HG03060 (cell line): ENCODE results near the gene PORCN.
A peak's percentile ranks its signal among the peaks of the same experiment; 100 is the strongest.
"Not testable (repeated sequence)": the region's sequence is repeated elsewhere in the genome, so short reads cannot be mapped to it uniquely, and the experiment has no call there.

Experiments
- ATAC-seq: cut with Tn5 transposase; IDR thresholded peaks from one replicate; pipeline ENCODE4 v1.9.1; 2021; ENCODE audit warnings: low read depth, moderate number of reproducible peaks; ENCODE audit not compliant: unreplicated experiment

PORCN gene

DNA sequence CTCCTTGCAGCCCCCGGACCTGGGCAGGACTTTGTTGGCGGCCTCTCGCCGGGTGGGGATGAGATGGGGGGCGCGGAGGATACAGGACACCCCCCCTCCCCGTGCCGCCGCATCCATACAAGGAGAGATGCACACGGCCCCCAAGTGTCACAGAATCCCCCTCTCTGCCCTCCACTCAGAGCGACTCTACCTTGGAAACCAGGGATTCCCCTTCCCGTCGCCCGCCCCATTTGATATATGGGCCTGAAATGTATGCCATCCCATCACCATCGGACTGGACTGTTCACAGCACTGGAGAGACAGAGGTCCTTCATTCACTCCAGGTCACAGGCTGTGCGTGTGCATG is 426 bp downstream of the PORCN start:
- no peak for ATAC-seq

DNA sequence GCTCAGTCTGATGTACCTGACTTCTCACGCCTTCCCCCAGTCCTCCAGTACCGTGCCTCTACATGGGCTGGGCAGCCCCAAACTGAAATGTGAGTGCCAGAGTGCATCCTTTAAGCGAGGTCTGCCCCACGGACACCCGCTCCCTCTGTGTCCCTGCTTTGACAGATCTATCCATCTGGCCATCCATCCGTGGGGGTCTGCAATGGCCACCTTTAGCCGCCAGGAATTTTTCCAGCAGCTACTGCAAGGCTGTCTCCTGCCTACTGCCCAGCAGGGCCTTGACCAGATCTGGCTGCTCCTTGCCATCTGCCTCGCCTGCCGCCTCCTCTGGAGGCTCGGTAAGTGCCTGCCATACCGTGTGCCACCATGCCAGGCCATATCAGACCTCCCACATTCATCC is 827 bp downstream of the PORCN start:
- ATAC-seq: no peak

DNA sequence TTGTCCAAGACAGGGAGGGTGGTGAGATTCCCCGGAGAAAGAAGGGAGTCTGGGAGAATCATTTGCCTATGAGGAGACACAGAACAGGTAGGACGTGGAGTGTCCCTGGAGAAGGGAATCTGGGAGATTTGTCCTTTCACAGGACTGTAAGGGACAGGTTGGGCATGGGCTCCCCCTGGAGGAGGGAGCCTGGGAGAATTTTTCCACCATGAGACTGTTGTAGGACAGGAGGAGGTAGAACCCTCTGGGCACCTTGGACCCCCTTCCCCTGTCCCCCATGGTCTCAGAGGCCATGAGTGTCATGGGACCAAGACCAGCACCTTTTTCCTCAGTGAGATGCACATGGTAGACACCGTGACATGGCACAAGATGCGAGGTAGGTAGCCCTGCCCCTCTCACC is 2.8 kb downstream of the PORCN start:
- ATAC-seq: no peak

DNA sequence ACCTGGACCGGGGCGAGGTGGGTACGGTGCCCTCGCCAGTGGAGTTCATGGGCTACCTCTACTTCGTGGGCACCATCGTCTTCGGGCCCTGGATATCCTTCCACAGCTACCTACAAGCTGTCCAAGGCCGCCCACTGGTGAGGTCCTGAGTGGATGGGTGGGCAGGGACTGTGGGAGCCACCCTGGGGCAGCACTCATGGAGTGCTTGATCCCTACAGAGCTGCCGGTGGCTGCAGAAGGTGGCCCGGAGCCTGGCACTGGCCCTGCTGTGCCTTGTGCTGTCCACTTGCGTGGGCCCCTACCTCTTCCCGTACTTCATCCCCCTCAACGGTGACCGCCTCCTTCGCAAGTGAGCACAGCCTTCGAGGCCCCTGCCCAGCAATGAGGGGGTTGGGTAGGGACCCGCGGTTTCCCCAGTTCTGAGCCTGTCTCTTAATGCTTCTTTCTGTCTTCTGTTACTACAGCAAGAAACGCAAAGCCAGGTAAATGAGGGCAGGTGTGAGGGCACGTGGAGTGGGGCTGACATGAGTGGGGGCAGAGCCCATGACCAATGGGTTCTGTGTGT is 3.7 kb downstream of the PORCN start:
- no peak for ATAC-seq

DNA sequence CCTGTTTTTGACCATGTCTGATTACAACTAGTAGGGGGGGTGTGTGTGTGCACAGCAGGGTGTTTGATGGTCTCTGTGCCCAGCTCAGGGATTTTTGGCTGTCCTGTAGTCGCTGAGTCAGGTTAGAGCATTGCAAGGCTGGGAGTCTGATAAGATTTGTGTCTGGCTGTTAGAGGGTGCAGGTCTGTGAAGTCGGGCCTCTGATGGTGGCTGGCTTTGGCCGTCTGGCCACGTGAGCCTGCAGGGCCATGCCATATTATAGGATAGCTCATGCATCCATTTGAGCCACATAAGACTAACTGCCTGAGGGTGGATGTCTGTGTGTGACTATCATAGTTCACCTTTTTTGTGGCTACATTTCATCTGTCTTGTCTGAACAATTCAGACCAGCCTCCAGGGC is 4.9 kb downstream of the PORCN start:
- ATAC-seq: no peak

GRCh38 chrX:48514126-48514806 is 5.5 kb downstream of the PORCN start:
- no peak for ATAC-seq

DNA sequence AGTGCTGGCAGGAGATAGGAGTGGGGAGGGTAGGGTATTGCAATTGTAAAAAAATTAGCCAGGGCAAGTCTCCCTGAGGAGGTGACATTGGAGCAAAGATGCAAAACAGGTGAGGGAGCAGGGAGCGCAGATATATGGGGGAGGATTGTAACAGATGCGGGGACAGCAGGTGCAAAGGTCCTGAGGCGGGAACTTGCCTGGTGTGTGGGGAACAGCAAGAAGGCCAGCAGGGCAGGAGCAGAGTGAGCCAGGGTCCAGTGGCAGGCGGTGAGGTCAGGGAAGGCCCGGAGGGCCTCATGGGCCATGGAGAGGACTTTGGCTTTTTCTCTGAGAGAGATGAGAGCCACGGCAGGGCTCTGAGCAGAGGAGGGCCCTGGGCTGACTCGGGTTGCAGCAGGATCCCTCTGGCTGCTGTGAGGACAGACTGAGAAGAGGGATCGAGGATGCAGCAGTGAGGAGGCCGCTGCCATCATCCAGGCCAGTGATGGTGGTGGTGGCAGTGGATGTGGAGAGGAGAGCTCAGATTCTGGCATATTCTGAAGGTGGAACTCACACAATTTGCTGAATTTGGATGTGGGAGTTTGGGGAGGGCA is 6.2 kb downstream of the PORCN start:
- no peak for ATAC-seq

GRCh38 chrX:48515842-48516241 is 7.0 kb downstream of the PORCN start:
- no peak for ATAC-seq

- no peak for ATAC-seq
Observed at GRCh38 chrX:48516285-48516684, 7.5 kb downstream of the PORCN start.

DNA sequence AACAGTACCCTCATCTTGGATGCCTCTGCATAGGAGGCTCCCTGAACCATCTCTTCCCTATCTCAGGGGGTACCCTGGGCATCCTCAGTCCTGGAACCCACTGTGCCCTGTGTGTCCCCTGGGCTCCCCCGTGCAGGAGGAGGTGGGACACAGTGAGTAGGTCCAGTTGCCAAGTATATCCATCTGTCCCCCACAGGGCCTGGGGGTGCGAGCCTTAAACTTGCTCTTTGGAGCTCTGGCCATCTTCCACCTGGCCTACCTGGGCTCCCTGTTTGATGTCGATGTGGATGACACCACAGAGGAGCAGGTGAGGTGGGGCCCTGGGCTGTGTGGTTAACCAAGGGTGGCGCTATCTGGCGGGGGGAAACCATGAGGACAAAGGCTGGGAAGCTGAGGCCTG is 8.2 kb downstream of the PORCN start:
- no peak for ATAC-seq

GRCh38 chrX:48519481-48519880 is 10.7 kb downstream of the PORCN start:
- not testable (repeated sequence) for ATAC-seq

DNA sequence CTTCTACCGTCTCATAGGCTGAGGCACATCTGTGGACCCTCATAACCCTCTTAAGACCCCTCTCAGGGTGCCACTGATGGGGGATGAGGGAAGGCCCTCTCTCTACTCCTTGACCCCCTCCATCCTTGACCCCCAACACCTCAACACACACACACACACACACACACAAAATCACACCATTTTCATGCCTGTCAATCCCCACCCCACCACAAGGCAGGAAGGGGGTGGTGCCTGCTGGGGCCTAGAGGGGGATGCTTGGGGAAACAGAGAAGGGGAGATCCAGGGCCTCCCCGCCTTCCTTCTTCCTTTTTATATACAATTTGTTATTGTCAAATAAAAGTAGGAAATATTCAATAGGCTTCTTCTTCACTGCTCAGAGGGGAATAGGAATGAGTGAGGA is 11.7 kb downstream of the PORCN start:
- no peak for ATAC-seq

- ATAC-seq: no peak
Observed at GRCh38 chrX:48520976-48521352, 12.2 kb downstream of the PORCN start.

GRCh38 chrX:48521353-48522243 is 12.8 kb downstream of the PORCN start, which contains the start of gene EBP:
EBP (plus strand) TSS chrX:48521808; CDS start chrX:48523772, 1,964 bp downstream.
- ATAC-seq: peak; percentile 90

- ATAC-seq: no peak
Observed at GRCh38 chrX:48522291-48522690, 13.5 kb downstream of the PORCN start.

- no peak for ATAC-seq
Observed at GRCh38 chrX:48523682-48524081, 14.9 kb downstream of the PORCN start.

DNA sequence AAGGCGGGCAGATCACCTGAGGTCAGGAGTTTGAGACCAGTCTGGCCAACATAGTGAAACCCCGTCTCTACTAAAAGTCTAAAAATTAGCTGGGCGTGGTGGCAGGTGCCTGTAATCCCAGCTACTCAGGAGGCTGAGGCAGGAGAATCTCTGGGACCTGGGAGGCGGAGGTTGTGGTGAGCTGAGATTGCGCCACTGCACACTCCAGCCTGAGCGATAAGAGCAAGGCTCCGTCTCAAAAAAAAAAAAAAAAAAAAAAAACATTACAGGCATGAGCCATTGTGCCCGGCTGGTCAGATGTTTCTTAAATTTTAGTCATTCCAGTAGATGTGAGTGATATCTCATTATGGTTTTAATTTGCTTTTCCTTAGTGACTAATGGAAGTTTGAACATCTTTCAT is 17.1 kb downstream of the PORCN start:
- not testable (repeated sequence) for ATAC-seq

DNA sequence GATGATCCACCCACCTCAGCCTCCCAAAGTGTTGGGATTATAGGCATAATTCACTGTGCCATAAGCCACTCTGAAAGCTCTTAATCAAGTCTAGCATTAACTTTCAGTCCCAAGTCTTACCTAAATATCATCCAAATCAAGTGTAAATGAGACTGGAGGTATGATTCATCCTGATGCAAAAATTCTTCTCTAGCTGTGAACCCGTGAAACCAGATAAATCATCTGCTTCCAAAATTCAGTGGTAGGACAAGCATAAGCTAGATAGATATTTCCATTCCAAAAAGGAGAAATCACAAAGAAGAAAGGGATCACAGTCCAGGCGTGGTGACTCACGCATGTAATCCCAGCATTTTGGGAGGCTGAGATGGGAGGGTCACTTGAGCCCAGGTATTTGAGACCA is 21.9 kb downstream of the PORCN start:
- no peak for ATAC-seq

- ATAC-seq: no peak
Observed at GRCh38 chrX:48531358-48531959, 22.7 kb downstream of the PORCN start.

GRCh38 chrX:48532161-48532560 is 23.4 kb downstream of the PORCN start:
- no peak for ATAC-seq

GRCh38 chrX:48533165-48533564 is 24.4 kb downstream of the PORCN start:
- no peak for ATAC-seq
